ENCODE data around the gene TNF. TPM values are rescaled to one million over a fixed set of nuclear protein-coding genes. Genes with fewer than 3 reads are reported as not detected.

Gene TNF
- polyA plus RNA-seq, 1 of the 3 experiments (the other 2 are of a cell fraction): not detected

GRCh38 chr6:31546339-31546957 lies 28.9 kb upstream of the TNF start, which contains the start of gene ATP6V1G2 (continued):
- TF ChIP-seq TEAD4 (IDR thresholded peaks at IDR 0.05; ENCODE audit: borderline replicate concordance, insufficient read depth) (no peak), RCOR1 (IDR thresholded peaks at IDR 0.05; ENCODE audit: low read length) (peak; percentile 72), ELF1 (IDR thresholded peaks at IDR 0.05) (no peak), NFIC (IDR thresholded peaks at IDR 0.05; ENCODE audit: borderline replicate concordance) (no peak), USF1 (IDR thresholded peaks at IDR 0.05; ENCODE audit: borderline replicate concordance, low read depth) (no peak), IRF3 (IDR thresholded peaks at IDR 0.05; ENCODE audit: low read depth, low read length) (no peak)
- TF ChIP-seq, protein P1, sequence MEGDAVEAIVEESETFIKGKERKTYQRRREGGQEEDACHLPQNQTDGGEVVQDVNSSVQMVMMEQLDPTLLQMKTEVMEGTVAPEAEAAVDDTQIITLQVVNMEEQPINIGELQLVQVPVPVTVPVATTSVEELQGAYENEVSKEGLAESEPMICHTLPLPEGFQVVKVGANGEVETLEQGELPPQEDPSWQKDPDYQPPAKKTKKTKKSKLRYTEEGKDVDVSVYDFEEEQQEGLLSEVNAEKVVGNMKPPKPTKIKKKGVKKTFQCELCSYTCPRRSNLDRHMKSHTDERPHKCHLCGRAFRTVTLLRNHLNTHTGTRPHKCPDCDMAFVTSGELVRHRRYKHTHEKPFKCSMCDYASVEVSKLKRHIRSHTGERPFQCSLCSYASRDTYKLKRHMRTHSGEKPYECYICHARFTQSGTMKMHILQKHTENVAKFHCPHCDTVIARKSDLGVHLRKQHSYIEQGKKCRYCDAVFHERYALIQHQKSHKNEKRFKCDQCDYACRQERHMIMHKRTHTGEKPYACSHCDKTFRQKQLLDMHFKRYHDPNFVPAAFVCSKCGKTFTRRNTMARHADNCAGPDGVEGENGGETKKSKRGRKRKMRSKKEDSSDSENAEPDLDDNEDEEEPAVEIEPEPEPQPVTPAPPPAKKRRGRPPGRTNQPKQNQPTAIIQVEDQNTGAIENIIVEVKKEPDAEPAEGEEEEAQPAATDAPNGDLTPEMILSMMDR (IDR thresholded peaks at IDR 0.05): peak; percentile 98

DNA sequence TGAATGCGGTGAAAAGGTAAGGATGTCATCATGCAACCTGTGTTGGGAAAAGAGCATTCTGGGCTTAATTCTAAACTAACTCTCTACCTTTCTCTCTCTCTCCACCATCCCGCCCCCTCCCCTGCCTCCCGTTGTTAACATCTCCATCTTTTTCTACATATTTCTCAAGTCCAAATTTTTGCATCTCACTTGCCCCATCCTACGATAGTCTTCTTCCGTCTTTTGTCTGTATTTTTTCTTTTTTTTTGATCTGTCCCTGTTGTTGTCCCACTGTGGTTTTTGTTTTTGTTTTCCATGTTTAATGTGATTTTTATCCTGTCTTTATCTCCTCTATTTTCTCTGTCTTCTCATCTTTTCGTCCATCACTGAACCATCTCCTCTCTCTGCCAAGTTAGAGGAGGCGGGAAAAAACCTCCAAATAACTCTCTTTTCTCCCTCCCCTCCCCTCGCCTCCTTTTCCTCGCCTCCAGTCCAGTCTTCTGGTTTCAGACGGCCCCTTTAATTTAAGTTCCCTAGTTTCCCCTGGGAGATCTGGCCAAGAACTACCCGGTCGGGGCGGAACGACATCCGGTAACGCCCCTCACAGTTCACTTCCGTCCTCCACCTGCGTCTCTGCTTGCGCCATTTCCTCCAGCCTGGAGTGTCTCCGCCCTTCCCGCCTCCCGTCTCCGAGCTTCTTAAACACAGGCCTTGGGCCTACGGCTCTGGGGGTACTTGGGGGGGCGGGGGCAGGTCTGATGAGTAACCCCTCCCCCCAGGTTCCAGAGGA lies 28.2 kb upstream of the TNF start, which contains the start of gene NFKBIL1:
NFKBIL1 (plus strand) TSS at position 651 of the 769 bp plus-strand sequence; CDS start at position 738, 87 bp downstream.
- Histone ChIP-seq H4K20me1 (ENCODE audit: insufficient read depth) (no peaks in the 10 kb centered on the region), H3K9me3 (no peaks in the 10 kb centered on the region), H3K79me2 (ENCODE audit: insufficient read depth) (peaks cover 53% of the 10 kb centered on the region), H3K36me3 (replicated peaks in 1 of 2; ENCODE audit: control insufficient read depth in 1 of 2, insufficient read depth in 2 of 2, low read length in 1 of 2) (peaks cover 5 to 19% of the 10 kb centered on the region in 2 experiments), H3K27me3 (ENCODE audit: insufficient read depth) (no peaks in the 10 kb centered on the region), H3K4me1 (ENCODE audit: control insufficient read depth in 1 of 2, insufficient read depth in 2 of 2, low read depth in 1 of 2, low read length in 1 of 2) (peaks cover 8 to 11% of the 10 kb centered on the region in 2 experiments; a peak in 3 of 4 replicates), H3K9me2 (no peaks in the 10 kb centered on the region), H3K9ac (peak within 1 kb of the TSS; percentile 88), H3K4me2 (peak within 1 kb of the TSS; percentile 92), H2AFZ (ENCODE audit: low read depth) (peak within 1 kb of the TSS; percentile 87), H3F3A (replicated peaks; ENCODE audit: insufficient read depth) (peaks cover 18% of the 10 kb centered on the region), H3K4me3 (ENCODE audit: low read depth in 2 of 2, low read length in 1 of 2) (peak within 1 kb of the TSS; percentile 52 to 77), H3K27ac (ENCODE audit: low read depth in 2 of 2, low read length in 1 of 2) (peak within 1 kb of the TSS; percentile 74 to 78)
- CTCF ChIA-PET: interaction anchor here (0.6 to 11.9 kb wide), 29 partner anchors 8 to 643 kb away, joined by 3 to 301 read pairs (median 3); partner anchors contain the start of genes EHMT2, GPANK1, LST1 and LTB
- POLR2A ChIA-PET: interaction anchor here (0.6 to 2.4 kb wide), 8 partner anchors 9 to 1425 kb away, joined by 3 to 18 read pairs (median 4); partner anchors contain the start of gene DDAH2
- WGBS (ENCODE audit: low lambda C conversion rate): under 1% methylated on average over 25 of the region's 25 CpGs
- DNase-seq: peak; percentile 90
- TF ChIP-seq CHD2 (IDR thresholded peaks at IDR 0.05; ENCODE audit: low read length, partially characterized antibody) (peak; percentile 71), EP300 (IDR thresholded peaks at IDR 0.05; ENCODE audit: borderline replicate concordance in 1 of 2, low read depth in 1 of 2, low read length in 1 of 2) (no peak), ELF1 (IDR thresholded peaks at IDR 0.05) (peak; percentile 77; the same call in 1 of the 2 replicates), SIN3A (IDR thresholded peaks at IDR 0.05; ENCODE audit: borderline replicate concordance, low read depth, low read length) (0 out of 2 replicates have a peak, but pooled peaks have one; percentile 76), NFIC (IDR thresholded peaks at IDR 0.05; ENCODE audit: borderline replicate concordance) (no peak), GATA2 (CRISPR knock-in tag; IDR thresholded peaks at IDR 0.05) (no peak), FOSL2 (IDR thresholded peaks at IDR 0.05; ENCODE audit: borderline replicate concordance, low read depth) (0 out of 2 replicates have a peak, but pooled peaks have one; percentile 1), IRF3 (IDR thresholded peaks at IDR 0.05; ENCODE audit: low read depth, low read length) (no peak), FOXM1 (IDR thresholded peaks at IDR 0.05; ENCODE audit: low read depth) (no peak), SMC3 (IDR thresholded peaks at IDR 0.05; ENCODE audit: low read depth, low read length) (no peak), USF1 (IDR thresholded peaks at IDR 0.05; ENCODE audit: borderline replicate concordance, low read depth) (peak; percentile 11; the same call in 1 of the 2 replicates), GABPA (IDR thresholded peaks at IDR 0.05; ENCODE audit: low read depth) (peak; percentile 97), MXI1 (IDR thresholded peaks at IDR 0.05; ENCODE audit: low read depth, low read length) (peak; percentile 57)
- TF ChIP-seq, protein P1 (IDR thresholded peaks at IDR 0.05): no peak
- TF ChIP-seq, protein P2, sequence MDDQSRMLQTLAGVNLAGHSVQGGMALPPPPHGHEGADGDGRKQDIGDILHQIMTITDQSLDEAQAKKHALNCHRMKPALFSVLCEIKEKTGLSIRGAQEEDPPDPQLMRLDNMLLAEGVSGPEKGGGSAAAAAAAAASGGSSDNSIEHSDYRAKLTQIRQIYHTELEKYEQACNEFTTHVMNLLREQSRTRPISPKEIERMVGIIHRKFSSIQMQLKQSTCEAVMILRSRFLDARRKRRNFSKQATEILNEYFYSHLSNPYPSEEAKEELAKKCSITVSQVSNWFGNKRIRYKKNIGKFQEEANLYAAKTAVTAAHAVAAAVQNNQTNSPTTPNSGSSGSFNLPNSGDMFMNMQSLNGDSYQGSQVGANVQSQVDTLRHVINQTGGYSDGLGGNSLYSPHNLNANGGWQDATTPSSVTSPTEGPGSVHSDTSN (IDR thresholded peaks at IDR 0.05): no peak; the same call in 1 of the 2 replicates
